ENCODE measurements around the gene GAPDHS. TPM values are rescaled to one million over a fixed set of nuclear protein-coding genes. Genes with fewer than 3 reads are reported as not detected.

The GAPDHS gene
- total and polyA plus RNA-seq, 2 donors from 2014 or later, result not detected

DNA sequence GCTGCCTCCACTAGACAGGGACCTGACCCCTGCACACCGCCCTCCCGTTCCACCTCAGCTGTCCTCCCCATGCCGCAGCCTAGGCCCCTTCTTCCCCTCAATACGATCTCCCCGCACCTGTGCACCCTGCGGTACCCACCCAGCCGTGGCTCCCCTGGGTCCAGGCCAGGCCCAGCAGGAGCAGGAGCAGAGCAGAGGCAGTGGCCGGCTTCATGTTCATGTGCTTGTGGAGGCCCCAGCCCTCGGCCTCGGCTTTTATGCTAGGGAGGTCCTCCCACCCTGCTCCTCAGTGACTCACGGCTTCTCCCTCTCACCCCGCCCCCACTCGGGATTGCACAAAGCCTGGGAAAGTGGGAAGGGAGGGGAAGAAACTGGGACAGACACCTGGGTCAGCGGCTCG lies 31.6 kb upstream of the GAPDHS start:
- H3K27ac ChIP-seq (ENCODE audit: low read depth in 2 of 2, low read length in 2 of 2), result no peak overlapping the region
- intact Hi-C loops (cut with DNase I), result no loop called here
- H3K9ac ChIP-seq (ENCODE audit: low read length in 3 of 3), result no peak overlapping the region
- no peaks in the 10 kb centered on the region for H3K27me3 ChIP-seq (ENCODE audit: control insufficient read depth, insufficient read depth, low read length)
- TF ChIP-seq, protein P1, sequence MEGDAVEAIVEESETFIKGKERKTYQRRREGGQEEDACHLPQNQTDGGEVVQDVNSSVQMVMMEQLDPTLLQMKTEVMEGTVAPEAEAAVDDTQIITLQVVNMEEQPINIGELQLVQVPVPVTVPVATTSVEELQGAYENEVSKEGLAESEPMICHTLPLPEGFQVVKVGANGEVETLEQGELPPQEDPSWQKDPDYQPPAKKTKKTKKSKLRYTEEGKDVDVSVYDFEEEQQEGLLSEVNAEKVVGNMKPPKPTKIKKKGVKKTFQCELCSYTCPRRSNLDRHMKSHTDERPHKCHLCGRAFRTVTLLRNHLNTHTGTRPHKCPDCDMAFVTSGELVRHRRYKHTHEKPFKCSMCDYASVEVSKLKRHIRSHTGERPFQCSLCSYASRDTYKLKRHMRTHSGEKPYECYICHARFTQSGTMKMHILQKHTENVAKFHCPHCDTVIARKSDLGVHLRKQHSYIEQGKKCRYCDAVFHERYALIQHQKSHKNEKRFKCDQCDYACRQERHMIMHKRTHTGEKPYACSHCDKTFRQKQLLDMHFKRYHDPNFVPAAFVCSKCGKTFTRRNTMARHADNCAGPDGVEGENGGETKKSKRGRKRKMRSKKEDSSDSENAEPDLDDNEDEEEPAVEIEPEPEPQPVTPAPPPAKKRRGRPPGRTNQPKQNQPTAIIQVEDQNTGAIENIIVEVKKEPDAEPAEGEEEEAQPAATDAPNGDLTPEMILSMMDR (IDR thresholded peaks at IDR 0.05; ENCODE audit: borderline replicate concordance, extremely low read depth, insufficient read depth), result no peak
- no peaks in the 10 kb centered on the region for H3K4me1 ChIP-seq (ENCODE audit: control insufficient read depth in 2 of 3, insufficient read depth in 2 of 3, low read depth in 1 of 3, low read length in 3 of 3)
- no peak for FAIRE-seq
- H3K36me3 ChIP-seq (ENCODE audit: control insufficient read depth in 2 of 3, insufficient read depth in 3 of 3, low read length in 3 of 3), result no peaks in the 10 kb centered on the region
- DNase-seq, result no peak
- no peak overlapping the region for H3K4me3 ChIP-seq (ENCODE audit: low read length in 3 of 3)
- no peaks in the 10 kb centered on the region for H3K9me3 ChIP-seq (ENCODE audit: control insufficient read depth in 2 of 3, insufficient read depth in 1 of 3, low read length in 3 of 3)

DNA sequence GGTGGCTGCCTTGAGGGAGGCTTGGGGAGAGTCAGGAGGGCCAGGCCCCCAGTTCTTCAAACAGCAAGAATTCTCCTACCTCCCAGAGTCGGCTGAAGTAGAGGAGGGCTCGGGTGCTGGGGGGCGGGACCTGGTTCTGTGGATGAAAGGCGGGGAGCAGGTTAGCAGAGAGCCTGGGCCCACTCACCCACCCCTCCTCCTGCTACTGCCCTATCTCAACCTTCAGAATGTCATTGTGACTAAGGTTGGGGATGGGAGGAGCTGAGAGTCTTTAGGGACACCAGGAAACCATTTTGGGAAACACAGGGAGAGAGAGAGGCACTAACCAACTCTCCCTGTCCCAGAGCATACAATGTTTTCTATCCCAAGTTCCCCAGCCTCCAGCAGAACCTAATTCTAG lies 30.5 kb upstream of the GAPDHS start:
- no peak for DNase-seq
- no peak overlapping the region for H3K27ac ChIP-seq (ENCODE audit: low read depth in 2 of 2, low read length in 2 of 2)
- FAIRE-seq, result no peak
- no peaks in the 10 kb centered on the region for H3K9me3 ChIP-seq (ENCODE audit: control insufficient read depth in 2 of 3, insufficient read depth in 1 of 3, low read length in 3 of 3)
- H3K9ac ChIP-seq (ENCODE audit: low read length in 3 of 3), result no peak overlapping the region
- H3K4me3 ChIP-seq (ENCODE audit: low read length in 3 of 3), result no peak overlapping the region
- TF ChIP-seq, protein P1 (IDR thresholded peaks at IDR 0.05; ENCODE audit: borderline replicate concordance, extremely low read depth, insufficient read depth), result no peak
- H3K4me1 ChIP-seq (ENCODE audit: control insufficient read depth in 2 of 3, insufficient read depth in 2 of 3, low read depth in 1 of 3, low read length in 3 of 3), result no peaks in the 10 kb centered on the region
- no peaks in the 10 kb centered on the region for H3K27me3 ChIP-seq (ENCODE audit: control insufficient read depth, insufficient read depth, low read length)
- intact Hi-C loops (cut with DNase I), result no loop called here
- H3K36me3 ChIP-seq (ENCODE audit: control insufficient read depth in 2 of 3, insufficient read depth in 3 of 3, low read length in 3 of 3), result no peaks in the 10 kb centered on the region

DNA sequence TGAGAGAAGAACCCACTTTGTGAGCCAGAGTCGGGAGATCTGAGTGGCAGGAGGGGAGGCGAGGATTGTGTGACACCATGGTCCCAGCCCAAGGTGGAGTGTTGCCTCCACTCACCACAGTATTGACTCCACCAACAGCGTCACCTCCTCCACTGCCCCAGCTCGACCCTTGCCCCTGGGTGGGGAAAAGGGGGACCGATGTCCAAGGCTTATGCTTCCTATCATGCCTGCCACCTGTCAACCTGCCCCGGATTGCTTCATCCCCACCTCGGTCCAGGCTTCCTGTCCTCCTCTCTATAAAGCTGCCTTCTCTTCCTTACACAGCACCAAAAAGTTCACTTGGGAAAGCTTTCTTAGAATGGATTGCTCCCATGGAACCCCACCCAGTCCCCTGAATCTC lies 27.2 kb upstream of the GAPDHS start:
- Histone ChIP-seq H3K4me1 (ENCODE audit: control insufficient read depth in 2 of 3, insufficient read depth in 2 of 3, low read depth in 1 of 3, low read length in 3 of 3) (peaks cover 0 to 7% (median 0%) of the 10 kb centered on the region in 3 donors), H3K4me3 (ENCODE audit: low read length in 3 of 3) (no peak overlapping the region)
- TF ChIP-seq, protein P1 (IDR thresholded peaks at IDR 0.05; ENCODE audit: borderline replicate concordance, extremely low read depth, insufficient read depth), result no peak

DNA sequence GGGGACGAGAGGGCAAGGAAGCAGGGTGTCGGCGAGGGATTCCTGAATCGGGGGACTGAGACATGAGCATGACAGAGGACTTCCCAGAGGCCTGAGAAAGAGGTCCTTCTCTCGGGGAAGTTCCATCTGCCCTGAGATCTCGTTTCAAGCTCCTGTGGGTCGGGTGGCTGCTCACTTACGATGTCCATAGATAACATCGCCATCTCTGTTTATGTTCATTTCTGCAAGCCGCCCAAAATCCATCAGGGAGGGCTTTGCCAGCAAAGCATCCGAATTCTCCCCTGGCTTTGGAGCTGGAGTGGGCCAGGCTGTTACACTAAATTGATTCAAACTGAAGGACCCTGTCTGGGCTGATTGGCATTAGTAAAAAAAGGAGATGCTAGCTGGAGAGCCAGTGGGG lies 25.7 kb upstream of the GAPDHS start:
- FAIRE-seq (no peak), DNase-seq (peak in 1 of 5 donors; percentile 14)
- Histone ChIP-seq H3K4me3 (ENCODE audit: low read length in 3 of 3) (no peak overlapping the region), H3K27me3 (ENCODE audit: control insufficient read depth, insufficient read depth, low read length) (no peaks in the 10 kb centered on the region), H3K36me3 (ENCODE audit: control insufficient read depth in 2 of 3, insufficient read depth in 3 of 3, low read length in 3 of 3) (no peaks in the 10 kb centered on the region), H3K9ac (ENCODE audit: low read length in 3 of 3) (no peak overlapping the region), H3K27ac (ENCODE audit: low read depth in 2 of 2, low read length in 2 of 2) (no peak overlapping the region), H3K4me1 (ENCODE audit: control insufficient read depth in 2 of 3, insufficient read depth in 2 of 3, low read depth in 1 of 3, low read length in 3 of 3) (peaks cover 0 to 7% (median 0%) of the 10 kb centered on the region in 3 donors), H3K9me3 (ENCODE audit: control insufficient read depth in 2 of 3, insufficient read depth in 1 of 3, low read length in 3 of 3) (no peaks in the 10 kb centered on the region)
- TF ChIP-seq, protein P1 (IDR thresholded peaks at IDR 0.05; ENCODE audit: borderline replicate concordance, extremely low read depth, insufficient read depth), result no peak
- intact Hi-C loops (cut with DNase I), result no loop called here

More for the DNA sequence above, 27.2 kb upstream of the GAPDHS start:
- Histone ChIP-seq H3K36me3 (ENCODE audit: control insufficient read depth in 2 of 3, insufficient read depth in 3 of 3, low read length in 3 of 3) (no peaks in the 10 kb centered on the region), H3K27me3 (ENCODE audit: control insufficient read depth, insufficient read depth, low read length) (no peaks in the 10 kb centered on the region), H3K27ac (ENCODE audit: low read depth in 2 of 2, low read length in 2 of 2) (no peak overlapping the region), H3K9me3 (ENCODE audit: control insufficient read depth in 2 of 3, insufficient read depth in 1 of 3, low read length in 3 of 3) (no peaks in the 10 kb centered on the region), H3K9ac (ENCODE audit: low read length in 3 of 3) (no peak overlapping the region)
- intact Hi-C loops (cut with DNase I), result no loop called here
- FAIRE-seq (no peak), DNase-seq (peak in 1 of 5 donors; percentile 57)

Measured in kidney (tissue), 14 donors.